OCI-M2 (cell line): ENCODE measurements around the gene PIK3R1.

Experiments
- DNase-seq: peaks from one replicate; lab custom pipeline; 2025; ENCODE audit not compliant: unreplicated experiment; lab: John Stamatoyannopoulos, UW

PIK3R1 gene

DNA sequence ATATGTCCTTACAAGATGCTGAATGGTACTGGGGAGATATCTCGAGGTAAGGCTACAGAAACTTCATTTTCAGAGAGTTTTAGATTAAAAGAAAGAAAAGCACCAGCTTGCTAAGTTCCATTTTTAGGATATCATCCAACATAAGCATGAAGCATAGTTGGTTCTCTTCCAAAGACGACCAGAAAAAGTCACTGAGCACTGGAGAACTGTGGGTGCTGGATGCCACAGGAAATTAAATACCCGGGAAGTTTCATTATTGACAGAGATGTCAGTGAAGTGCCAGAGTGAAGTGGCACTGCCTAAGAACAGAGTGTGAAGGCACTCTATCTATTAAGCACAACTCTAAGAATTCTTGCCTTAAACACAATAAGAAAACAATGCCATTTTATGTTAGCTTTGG lies 76.8 kb downstream of the PIK3R1 start:
- no peak for DNase-seq

DNA sequence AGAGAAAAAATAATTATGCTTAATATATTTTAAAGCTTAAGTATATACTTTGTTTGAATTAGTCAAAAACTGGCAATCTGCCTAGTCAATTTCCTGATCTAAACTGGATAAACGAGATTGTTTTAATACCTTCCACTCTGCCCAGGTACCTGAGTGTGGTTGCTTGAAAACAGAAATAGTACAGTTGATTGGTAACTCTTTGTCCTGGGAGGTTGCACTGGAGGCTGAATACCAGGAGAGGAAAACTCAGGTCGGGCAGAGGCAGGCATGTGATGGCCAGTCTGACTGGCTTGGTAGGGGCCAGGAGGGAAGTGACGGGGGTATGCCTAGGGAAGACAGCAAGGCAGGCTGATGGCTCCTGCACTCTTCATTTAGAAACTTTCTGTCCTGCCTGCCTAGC lies 80.2 kb downstream of the PIK3R1 start:
- DNase-seq = no peak

DNA sequence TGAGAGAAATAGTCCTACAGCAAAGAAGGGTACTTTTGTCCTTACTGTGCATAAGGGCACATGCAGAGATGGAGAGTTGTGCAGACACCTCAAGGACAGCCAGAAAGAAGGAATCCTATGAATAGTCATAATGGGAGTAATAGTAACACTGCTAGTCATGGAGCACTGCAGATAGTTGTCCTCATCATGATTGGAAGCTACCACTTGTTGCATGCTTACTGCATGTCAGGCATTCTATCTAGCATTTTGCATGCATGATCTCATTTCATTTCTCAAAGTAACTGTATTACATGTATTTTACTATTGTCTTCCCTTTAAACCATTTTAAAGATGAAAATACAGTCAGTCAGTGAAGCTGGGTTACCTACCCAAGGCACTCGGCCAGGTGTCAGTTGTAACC lies 81.3 kb downstream of the PIK3R1 start:
- DNase-seq = no peak

DNA sequence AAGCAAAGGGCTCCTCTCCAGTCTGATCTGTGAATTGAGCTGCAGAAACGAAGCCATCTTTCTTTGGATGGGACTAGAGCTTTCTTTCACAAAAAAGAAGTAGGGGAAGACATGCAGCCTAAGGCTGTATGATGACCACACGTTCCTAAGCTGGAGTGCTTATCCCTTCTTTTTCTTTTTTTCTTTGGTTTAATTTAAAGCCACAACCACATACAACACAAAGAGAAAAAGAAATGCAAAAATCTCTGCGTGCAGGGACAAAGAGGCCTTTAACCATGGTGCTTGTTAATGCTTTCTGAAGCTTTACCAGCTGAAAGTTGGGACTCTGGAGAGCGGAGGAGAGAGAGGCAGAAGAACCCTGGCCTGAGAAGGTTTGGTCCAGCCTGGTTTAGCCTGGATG lies 82.1 kb downstream of the PIK3R1 start:
- DNase-seq = no peak

DNA sequence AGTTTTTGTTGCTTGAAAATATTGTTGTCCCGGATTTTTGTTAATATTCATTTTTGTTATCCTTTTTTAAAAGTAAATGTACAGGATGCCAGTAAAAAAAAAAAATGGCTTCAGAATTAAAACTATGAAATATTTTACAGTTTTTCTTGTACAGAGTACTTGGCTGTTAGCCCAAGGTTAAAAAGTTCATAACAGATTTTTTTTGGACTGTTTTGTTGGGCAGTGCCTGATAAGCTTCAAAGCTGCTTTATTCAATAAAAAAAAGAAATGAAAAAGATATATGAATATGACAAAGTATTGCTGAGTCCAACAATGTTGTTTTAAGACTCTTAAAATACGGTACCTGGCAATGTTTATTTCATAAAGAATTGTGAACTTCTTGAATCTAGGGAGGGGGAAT lies 82.9 kb downstream of the PIK3R1 start:
- DNase-seq = no peak

DNA sequence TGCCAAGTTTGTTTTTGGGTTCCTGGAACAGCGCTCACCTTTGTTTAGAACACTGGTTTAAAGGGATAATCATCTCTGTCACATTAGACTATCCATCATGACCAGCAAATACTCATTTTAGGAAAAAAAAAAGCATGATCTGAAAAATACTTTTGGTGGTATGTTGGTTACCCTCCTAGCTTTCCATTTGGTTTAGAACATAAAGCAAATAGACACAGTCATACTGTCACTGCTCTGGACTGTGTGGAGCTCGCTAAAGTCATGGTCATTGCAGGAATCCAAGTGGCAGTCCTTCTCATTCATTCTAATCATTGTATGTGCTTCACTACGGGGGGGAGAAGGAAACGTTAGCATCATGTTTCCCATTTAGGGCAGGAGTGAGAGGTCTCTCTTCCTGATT lies 83.5 kb downstream of the PIK3R1 start:
- no peak for DNase-seq

DNA sequence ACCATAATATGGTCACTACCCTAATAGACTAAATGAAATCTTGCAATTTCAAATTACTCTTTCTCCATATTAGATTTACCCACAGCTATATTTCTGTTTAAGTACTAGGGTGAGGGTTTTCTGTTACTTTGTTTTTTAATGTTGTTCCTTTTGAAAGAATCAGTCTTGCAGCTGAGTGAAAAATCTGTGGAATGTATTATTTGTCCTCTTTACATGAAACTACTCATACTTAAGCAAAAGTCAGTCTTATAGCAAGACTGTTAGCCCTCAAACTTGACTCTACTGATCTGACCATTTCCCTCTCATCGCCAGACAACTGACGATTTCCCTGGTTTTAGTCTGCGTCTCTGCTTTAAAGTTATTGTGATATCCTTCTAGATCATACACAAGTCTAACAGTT lies 84.0 kb downstream of the PIK3R1 start:
- no peak for DNase-seq

DNA sequence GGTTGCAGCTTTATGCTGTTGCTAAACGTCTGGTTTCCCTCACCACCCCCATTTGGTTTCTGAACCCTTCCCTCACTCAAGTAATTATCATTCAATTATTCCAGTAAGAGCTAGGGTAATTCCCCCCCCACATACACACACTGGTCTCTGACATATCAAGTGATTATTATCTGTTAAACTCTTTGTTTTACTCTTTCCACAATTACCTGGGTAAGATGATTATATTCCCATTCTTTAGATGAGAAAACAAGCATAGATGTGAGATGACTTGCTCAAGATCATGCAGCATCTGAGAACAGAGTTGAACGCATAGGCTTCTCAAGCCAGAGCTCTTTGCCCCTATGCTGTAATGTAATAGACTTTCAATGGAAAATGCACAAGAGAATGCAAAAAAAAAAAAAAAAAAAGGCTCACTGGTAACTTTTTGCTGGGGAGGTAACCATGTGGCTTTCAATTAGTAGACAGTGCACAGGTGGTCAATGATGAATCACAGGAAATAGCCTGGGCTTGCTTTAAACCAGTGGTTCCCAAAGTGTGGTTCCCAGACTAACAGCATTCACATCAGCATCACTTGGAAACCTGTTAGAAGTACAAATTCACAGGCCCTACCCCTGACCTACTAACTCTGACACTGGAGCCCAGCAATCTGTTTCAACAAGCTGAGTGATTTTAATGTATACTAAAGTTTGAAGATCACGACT lies 87.6 kb downstream of the PIK3R1 start:
- DNase-seq = no peak

DNA sequence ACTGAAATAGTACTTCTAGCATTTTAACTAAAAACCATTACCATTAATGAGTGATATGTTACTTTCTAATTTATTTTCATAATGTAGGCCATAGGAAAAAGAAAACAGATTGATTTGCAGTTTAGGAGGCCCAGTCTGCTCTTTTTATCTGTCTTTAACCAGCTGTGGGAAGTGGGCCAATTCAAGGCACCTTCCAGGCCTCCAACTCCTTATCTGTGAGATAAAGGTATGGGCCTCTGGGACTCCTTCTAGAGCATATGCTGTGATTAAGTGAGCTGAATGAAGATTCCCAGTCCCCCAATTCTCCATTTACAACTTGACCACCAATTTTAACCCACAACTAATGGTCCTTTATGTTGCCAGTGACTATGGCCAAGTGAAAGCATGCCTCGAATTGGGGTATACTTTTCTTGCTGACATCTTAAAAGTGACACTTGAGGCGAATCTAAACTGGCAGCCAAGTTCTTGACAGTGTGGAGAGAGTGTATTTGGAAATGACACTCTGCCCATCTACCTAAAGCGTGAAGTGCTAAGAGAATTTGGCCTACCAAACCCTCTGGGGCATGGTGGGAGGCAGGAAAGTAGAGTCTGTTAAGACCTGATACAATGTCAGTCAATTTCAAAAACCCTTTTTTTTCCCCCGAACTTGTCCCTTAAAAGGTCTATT lies 88.3 kb downstream of the PIK3R1 start:
- no peak for DNase-seq

DNA sequence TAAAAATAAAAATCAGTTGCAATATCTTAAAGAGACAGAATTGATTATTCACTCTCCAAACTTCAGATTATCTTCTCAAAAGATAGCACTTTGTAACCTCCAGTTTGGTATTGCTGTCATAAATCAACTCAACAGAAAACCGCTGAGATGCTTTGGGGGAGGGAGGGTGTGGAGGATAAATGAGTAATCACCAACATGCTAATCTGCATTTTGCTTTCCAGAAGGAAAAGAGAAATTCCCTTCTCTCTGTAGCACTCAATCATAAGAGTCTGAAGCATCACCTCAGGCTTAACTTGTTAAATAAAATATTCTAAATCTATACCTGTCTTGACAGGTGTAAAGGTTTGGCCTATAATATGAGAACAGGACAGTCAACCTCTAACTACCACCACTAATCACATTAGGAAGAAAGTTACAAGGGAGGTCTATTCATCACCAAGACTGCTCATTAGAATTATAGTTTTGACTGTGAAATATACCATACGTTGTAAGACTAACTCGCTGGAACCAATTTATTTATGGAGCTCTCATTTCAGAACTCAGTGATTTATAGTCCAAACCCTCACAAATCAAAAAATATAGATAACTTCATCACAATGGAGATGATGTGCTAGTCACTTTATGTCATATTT lies 89.0 kb downstream of the PIK3R1 start:
- no peak for DNase-seq

DNA sequence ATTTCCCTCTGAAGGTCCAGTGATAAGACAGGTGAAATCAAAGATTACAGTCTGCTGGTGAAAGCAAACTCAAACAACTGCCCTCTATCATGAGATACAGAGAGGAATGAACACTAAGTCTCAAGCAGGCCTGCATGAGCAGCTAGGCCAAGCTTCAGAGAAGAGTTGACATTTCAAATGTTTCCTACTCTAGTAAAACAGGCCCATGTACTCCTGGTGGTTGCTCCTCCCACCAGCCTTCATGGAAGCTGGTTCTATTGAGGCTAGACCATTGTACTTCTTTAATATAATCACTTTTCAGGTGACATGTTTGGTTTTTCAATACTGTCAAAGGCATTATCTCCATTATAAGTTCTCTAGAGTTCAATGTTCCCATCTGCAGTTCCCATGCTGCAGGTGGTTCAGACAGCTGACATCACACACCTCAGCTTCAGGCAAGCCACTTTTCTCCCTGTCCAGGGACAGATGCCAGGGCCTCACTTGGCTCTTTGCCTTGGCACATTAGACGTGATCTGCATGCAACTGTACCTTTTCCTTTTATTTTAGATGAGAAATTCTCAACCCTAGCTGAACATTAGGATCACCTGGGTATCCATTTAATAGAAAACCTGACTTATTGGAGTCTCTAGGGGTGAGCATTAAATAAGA lies 89.8 kb downstream of the PIK3R1 start:
- no peak for DNase-seq

DNA sequence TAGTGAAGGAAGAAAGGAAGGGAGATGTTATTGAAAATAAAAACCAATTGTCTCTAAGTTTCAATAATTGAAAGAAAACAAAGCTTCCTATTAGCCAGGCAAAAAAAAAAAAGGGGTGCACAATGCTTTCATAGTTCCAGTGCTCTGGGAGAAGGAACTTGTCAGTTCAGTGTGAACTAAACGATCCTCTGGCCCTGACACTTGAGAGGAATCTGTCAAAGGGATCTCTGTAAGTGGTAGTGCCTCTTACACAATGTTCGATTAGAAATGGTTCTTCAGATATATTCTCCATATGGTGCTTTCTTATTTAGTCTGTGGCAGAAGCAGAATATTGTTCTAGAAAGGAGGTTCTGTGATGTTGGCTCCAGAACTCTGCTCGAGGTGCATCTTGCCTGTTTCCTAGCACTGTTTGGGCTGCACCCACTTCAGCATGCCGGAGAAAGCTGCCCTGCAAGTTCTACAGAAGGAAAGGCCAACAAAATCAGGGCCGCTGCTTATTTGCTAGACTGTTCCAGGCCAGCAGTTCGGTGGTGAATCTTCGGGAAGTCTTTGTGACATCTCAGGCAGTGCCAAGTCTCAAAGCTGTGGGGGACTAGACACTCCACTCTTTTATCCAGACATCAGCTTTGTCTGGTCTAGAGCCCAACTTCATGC lies 90.9 kb downstream of the PIK3R1 start:
- DNase-seq = no peak

DNA sequence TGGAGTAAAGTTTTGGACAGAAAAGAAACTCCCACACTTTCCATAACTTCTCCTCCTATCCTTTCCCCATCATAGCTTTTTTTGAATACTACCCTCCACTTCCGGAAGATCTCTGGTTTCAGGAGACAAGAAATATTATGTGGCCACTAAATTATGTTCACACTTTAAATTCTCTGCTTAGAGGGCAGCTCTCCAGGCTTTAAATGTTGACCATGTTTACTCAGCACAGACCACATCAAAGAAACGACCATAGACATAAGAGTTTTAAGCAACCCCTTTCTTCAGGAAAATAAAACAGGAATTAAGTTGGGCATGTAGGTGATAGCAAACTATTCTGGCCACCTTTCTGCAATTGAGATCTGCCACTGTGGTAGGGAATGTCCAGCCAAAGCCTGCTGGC lies 97.8 kb downstream of the PIK3R1 start:
- DNase-seq = no peak

DNA sequence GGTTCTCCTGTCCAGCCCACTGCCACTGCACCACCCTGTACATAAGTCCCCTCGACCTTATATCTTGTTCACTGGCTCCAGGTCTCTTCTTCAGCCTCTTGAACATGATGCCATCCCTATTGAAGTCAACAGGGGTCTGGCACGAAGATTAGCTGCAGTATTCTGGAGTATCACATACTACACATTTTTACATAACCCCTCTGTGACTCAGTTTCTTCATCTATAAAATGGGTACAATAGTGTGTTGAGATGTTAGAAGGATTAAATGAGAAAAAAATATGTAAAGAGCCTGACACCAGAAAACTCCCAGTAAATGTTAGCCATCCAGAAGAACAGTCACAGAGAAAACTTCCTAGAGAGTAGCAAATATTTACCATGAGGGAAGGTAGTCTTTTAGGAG lies 98.9 kb downstream of the PIK3R1 start:
- no peak for DNase-seq

DNA sequence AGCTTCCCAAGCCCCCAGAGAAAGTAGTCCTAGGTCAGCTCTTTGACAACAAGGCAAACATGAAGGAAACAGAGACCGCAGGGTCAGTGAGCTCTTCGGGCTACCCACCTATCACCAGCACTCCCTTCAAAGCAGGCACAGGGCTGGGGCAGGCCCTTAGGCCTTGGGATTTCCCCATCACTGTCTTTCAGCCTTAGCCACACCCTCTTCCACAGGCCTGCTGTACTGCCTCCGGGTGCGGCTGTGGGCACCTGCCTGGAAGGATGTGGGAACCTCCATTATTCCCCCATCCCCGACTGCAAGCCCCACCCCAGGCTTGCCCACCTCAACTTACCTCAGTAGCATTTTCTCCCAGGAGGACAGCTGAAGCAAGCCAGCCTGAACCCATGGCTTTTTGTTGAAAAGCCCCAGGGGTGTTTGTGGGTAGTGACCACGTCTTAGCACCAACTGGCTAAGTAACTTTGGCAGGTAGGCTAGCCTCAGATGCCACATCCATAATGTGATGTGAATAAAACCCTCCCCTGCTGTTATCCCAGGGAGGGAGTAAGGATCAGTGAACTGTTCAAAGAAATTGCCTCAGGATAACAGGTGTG lies 100.2 kb downstream of the PIK3R1 start:
- no peak for DNase-seq

DNA sequence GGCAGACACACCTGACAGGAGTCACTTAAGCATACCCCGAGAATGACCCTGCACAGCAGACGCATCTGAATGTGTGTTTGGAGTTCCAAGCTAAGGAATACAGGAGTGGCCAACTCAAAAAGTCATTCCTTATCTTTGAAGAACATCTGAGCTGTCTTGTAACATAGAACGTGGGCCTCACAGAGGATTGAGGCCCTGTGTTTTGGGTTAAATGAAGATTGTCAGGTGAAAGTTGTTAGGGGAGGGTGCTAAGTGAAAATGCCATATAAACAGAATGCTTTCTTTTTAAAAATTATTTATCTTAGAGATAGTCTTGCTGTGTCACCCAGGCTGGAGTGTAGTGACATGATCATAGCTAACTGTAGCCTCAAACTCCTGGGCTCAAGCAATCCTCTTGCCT lies 100.9 kb downstream of the PIK3R1 start:
- no peak for DNase-seq

DNA sequence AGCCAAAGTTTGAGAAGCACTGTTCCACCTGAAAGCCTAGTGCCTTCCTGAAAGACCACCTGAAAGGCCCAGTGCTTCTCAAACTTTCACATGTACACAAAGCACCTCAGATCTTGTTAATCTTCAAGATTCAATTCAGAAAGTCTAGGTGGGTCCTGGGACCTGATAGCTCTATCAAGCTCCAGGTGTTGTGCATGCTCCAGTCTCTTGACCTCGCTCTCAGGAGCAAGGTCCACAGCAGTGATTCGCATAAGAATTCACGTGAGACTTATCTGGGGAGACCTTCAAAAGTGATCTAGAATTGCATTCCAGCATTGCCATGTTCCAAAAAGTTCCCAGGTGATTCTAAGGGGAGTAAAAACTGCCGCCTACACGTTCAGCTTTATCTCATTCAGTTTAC lies 102.1 kb downstream of the PIK3R1 start:
- no peak for DNase-seq

DNA sequence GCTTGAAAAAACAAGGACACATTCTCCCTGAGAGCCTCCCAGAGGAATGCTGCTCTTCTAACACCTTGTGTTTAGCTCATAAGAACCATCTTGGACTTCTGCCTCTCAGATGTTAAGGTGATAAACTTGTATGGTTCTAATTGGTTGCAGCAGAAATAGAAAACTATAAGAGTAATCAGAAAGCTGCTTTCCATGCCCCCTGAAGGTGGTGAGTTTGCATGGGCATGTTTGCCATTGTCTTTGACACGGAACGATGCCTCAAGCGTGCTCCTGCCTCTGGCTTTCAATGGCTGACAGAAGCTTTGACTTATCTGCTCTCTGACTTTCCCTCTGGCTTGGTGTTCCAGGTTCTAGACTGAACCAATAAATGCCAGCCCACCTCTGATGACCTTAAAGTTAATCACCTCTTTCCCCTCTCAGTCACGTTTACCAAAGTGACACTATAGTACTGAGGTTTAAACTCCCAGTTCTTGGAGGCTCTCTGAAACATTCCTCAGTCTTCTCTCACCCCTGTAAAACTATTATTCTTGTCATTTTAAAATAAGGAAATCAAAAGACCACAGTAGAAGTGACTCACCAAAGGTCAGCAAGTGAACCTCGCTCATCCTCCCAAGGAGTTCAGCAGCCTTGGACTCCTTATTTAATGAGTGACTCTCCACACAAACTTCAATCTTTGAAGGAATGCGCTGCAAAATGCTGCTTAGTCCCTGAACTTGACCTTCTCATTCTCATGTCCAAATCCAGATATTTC lies 103.6 kb downstream of the PIK3R1 start:
- DNase-seq = no peak

DNA sequence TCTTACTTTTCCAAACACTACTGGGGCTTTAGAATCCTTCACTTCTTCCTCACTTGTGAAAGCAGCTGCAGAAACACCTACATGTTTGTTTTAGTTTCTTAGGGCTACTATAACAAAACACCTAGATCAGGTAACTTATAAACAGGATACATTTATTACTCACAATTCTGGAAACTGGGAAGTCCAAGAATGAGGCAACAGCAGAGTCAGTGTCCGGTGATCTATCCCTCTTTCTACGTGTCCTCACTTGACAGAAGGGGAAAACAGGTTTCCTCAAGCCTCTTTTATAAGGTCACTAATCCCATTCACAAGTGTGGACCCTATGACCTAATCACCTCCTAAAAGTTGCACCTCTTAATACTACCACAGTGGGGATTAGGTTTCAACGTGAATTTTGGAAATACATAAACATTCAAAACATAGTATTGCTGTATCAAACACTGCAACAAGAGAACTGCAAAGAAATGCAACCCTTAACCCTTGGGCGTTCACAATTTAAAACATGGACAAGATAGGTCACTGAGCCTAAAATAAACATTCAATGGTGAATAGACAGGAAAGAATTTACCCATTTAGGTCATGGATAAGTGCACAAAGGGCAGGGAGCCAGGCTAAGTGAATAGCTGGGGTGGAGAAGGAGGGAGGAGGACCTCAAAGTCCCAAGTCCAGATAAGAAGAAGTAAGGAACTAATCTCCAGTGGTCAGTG lies 104.3 kb downstream of the PIK3R1 start:
- no peak for DNase-seq
